Psoas muscle (tissue), 8 donors: ENCODE results near the gene ECHDC3. TPM values are rescaled to one million over a fixed set of nuclear protein-coding genes. Genes with fewer than 3 reads are reported as not detected.
"Not testable (repeated sequence)": the region's sequence is repeated elsewhere in the genome, so short reads cannot be mapped to it uniquely, and the experiment has no call there.

Experiments
- ATAC-seq, 4 donors: fragments of 200-7000 bp; cut with Tn5 transposase; one replicate each; pipeline ENCODE4 v1.9.1; 2020; ENCODE audit warnings: moderate library complexity in 3 of 4, mild to moderate bottlenecking in 2 of 4
- DNase-seq, 2 donors: peaks; one replicate each; pipeline ENCODE4 v3.0.0-alpha.2; 2020
- H3K27ac ChIP-seq: fragments of 200-600 bp; one replicate; pipeline ENCODE4 v1.8.0; 2022
- H3K27me3 ChIP-seq, 3 donors: fragments of 200-600 bp in 1 of 3; one replicate each; pipeline versions ENCODE4 v1.6.1 to v1.8.0; 2013 to 2022; ENCODE audit warnings: low read length in 2 of 3, mild to moderate bottlenecking in 2 of 3, moderate library complexity in 1 of 3; ENCODE audit not compliant: insufficient read depth in 3 of 3
- H3K36me3 ChIP-seq, 2 donors: fragments of 200-600 bp in 1 of 2; one replicate each; pipeline versions ENCODE4 v1.6.1 to v1.8.0; 2013 to 2022; ENCODE audit warnings: low read depth in 1 of 2, mild to moderate bottlenecking in 1 of 2, moderate library complexity in 1 of 2; ENCODE audit not compliant: insufficient read depth in 1 of 2
- H3K4me1 ChIP-seq: fragments of 200-600 bp; one replicate; pipeline ENCODE4 v1.8.0; 2022
- H3K4me3 ChIP-seq: fragments of 200-600 bp; one replicate; pipeline ENCODE4 v1.8.0; 2022; ENCODE audit warnings: mild to moderate bottlenecking
- H3K9me3 ChIP-seq: fragments of 200-600 bp; one replicate; pipeline ENCODE4 v1.8.0; 2022
- CTCF ChIP-seq: fragments of 200-600 bp; IDR thresholded peaks from one replicate; pipeline ENCODE4 v1.8.0; 2022; ENCODE audit warnings: antibody characterized with exemption
- WGBS, 3 donors: extraction: QIAGEN DNeasy Blood & Tissue Kit; methylation state at CpG; one replicate each; pipeline versions ENCODE4 v1.1.6 to v1.1.7; 2013; 5-methylcytosine and 5-hydroxymethylcytosine counted together
- intact Hi-C, 2 donors: fragments of 100-400 bp; cut with DNase I; formaldehyde crosslinking; loops; one replicate each; pipeline versions ENCODE4 v1.11.0 to v1.14.2; 2022
- polyA plus RNA-seq, 3 donors: library from polyadenylated mRNA; stranded (reverse); fragments of 200-250 nt; gene quantifications; one replicate each; pipeline ENCODE4 v1.2.3, GENCODE V29; 2013
- total RNA-seq, 4 donors: library from RNA; stranded (reverse); fragmentation: NEBNext Ultra II Directional in 2 of 4; extraction: Animal tissue kit (Norgen Biotek cat#: 25700) in 2 of 4; gene quantifications; one replicate each; pipeline versions ENCODE4 v1.2.1 to v1.2.4, GENCODE V29; 2021 to 2023
- donor health status: healthy with polysubstance abuse.
- donor health status: DM: no; HTN: no; CAD: no; lungs with moderate emphysema.
- donor health status: Bipolar disorder and iron deficiency.
- donor health status: healthy.
- donor health status: DM: yes; HTN: yes; CAD: no.
- donor health status: DM: no; HTN: no; CAD: no.
- donor health status: DM: no; HTN: no; CAD: no.
- donor health status: DM: yes; HTN: yes; CAD: no.

The ECHDC3 gene
- total and polyA plus RNA-seq, 7 donors, result 39.9 to 146 (median 66.9) TPM

GRCh38 chr10:11737258-11738032, 4.7 kb upstream of the ECHDC3 start:
- ATAC-seq, result peak in 2 of 4 donors; percentile 10 to 18
- H3K4me3 ChIP-seq, intact Hi-C loops, H3K9me3 ChIP-seq, DNase-seq, H3K27me3 ChIP-seq, H3K36me3 ChIP-seq, H3K27ac ChIP-seq, H3K4me1 ChIP-seq: not testable (repeated sequence)
- WGBS, 3 donors, result 46 to 77% (median 71%) methylated on average over 22 to 25 of the region's 27 CpGs

- intact Hi-C loops, result loop anchor here (5.0 kb wide), 2 partner anchors 124 to 129 kb away; partner anchors contain the start of gene USP6NL (in 1 of the 2)
- DNase-seq, result no peak
Observed at GRCh38 chr10:11740907-11741306, 1.3 kb upstream of the ECHDC3 start.

GRCh38 chr10:11741608-11742007, 574 bp upstream of the ECHDC3 start:
- H3K27ac ChIP-seq, result no peak overlapping the region
- DNase-seq, result no peak
- H3K27me3 ChIP-seq, result peaks cover 0 to 4% (median 0%) of the 10 kb centered on the region in 3 donors
- peaks cover 19% of the 10 kb centered on the region for H3K4me1 ChIP-seq
- ATAC-seq, result no peak
- no peak for TF ChIP-seq CTCF
- H3K36me3 ChIP-seq, result peaks cover 0 to 6% of the 10 kb centered on the region in 2 donors
- 66 to 69% (median 66%) methylated on average over 16 of the region's 16 CpGs for WGBS, 3 donors
- intact Hi-C loops, result loop anchor here (5.0 kb wide), 2 partner anchors 124 to 129 kb away; partner anchors contain the start of gene USP6NL (in 1 of the 2)
- peak overlapping the region; percentile 77 for H3K4me3 ChIP-seq
- H3K9me3 ChIP-seq, result no peaks in the 10 kb centered on the region

More at GRCh38 chr10:11740907-11741306, 1.3 kb upstream of the ECHDC3 start:
- Histone ChIP-seq H3K27ac (no peak overlapping the region), H3K9me3 (no peaks in the 10 kb centered on the region), H3K27me3 (peaks cover 0 to 4% (median 0%) of the 10 kb centered on the region in 3 donors), H3K36me3 (peaks cover 0 to 6% of the 10 kb centered on the region in 2 donors), H3K4me3 (no peak overlapping the region), H3K4me1 (peaks cover 15% of the 10 kb centered on the region)
- 93 to 96% (median 95%) methylated on average over 11 of the region's 11 CpGs for WGBS, 3 donors
- no peak for TF ChIP-seq CTCF
- no peak for ATAC-seq

DNA sequence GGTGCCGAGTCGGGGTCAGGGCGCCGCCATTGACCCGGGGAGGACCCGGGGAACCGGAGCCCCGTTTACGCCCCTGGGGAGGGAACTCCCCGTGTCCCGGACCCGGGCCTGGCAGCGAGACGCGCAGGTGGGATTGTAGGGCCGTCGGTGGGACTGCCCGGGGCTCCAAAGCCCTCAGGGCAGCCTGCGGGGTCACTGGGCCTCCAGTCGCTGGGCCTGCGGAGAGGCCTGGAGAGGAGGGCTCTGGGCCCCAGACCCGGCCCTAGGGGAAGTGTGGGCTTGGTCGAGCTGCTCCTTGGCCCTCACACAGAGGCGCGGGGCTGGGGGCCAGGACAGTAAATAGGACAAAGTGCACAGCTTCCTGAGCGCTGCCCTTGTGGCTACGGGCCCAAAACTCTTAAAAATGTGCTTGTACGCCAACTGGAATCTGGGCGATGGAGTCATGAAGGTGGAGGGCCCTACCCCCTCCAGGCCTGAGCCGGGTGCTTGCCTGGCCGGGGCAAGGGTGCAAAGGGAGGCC, 657 bp downstream of the ECHDC3 start:
- H3K9me3 ChIP-seq, result no peaks in the 10 kb centered on the region
- H3K36me3 ChIP-seq, result peaks cover 0 to 7% of the 10 kb centered on the region in 2 donors
- TF ChIP-seq CTCF, result no peak
- intact Hi-C loops, result loop anchor here (5.0 kb wide), 2 partner anchors 126 to 131 kb away; partner anchors contain the start of gene USP6NL (in 1 of the 2)
- 11 to 14% (median 13%) methylated on average over 26 to 31 of the region's 31 CpGs for WGBS, 3 donors
- peak; percentile 71 to 91 for DNase-seq
- peaks cover 31% of the 10 kb centered on the region for H3K4me1 ChIP-seq
- H3K4me3 ChIP-seq, result peak overlapping the region; percentile 77
- ATAC-seq, result peak; percentile 67 to 81 (median 80)
- peaks cover 0 to 2% (median 0%) of the 10 kb centered on the region in 3 donors for H3K27me3 ChIP-seq
- H3K27ac ChIP-seq, result peak overlapping the region; percentile 87
